Measurements from ENCODE around the gene PANK3. TPM values are rescaled to one million over a fixed set of nuclear protein-coding genes. Genes with fewer than 3 reads are reported as not detected.
"Not testable (repeated sequence)": the region's sequence is repeated elsewhere in the genome, so short reads cannot be mapped to it uniquely, and the experiment has no call there.

PANK3 gene
- total and polyA plus RNA-seq, 4 donors, result 8.0 to 57.1 (median 27.9) TPM

GRCh38 chr5:168587987-168588386, 8.8 kb upstream of the PANK3 start:
- intact Hi-C loops (cut with DNase I), result no loop called here
- Histone ChIP-seq H3K27ac (ENCODE audit: low read depth in 1 of 2, low read length in 2 of 2) (no peak overlapping the region), H3K36me3 (ENCODE audit: control insufficient read depth in 1 of 2, insufficient read depth in 2 of 2, low read length in 1 of 2) (no peaks in the 10 kb centered on the region), H3K4me3 (ENCODE audit: low read length in 2 of 2) (no peak overlapping the region), H3K9me3 (ENCODE audit: control insufficient read depth, low read length) (no peaks in the 10 kb centered on the region), H3K4me1 (ENCODE audit: control insufficient read depth in 1 of 2, insufficient read depth in 2 of 2, low read length in 2 of 2) (no peaks in the 10 kb centered on the region), H3K27me3 (ENCODE audit: control insufficient read depth in 1 of 2, insufficient read depth in 2 of 2, low read length in 1 of 2) (no peaks in the 10 kb centered on the region)
- ATAC-seq (ENCODE audit: low FRiP score), result no peak
- DNase-seq, result no peak
- whole genome bisulfite sequencing, 2 donors, result 94 to 95% methylated on average over 5 of the region's 5 CpGs

- Histone ChIP-seq H3K9me3 (ENCODE audit: control insufficient read depth, low read length) (no peaks in the 10 kb centered on the region), H3K4me1 (ENCODE audit: control insufficient read depth in 1 of 2, insufficient read depth in 2 of 2, low read length in 2 of 2) (no peaks in the 10 kb centered on the region), H3K4me3 (ENCODE audit: low read length in 2 of 2) (no peak overlapping the region), H3K27me3 (ENCODE audit: control insufficient read depth in 1 of 2, insufficient read depth in 2 of 2, low read length in 1 of 2) (no peaks in the 10 kb centered on the region), H3K36me3 (ENCODE audit: control insufficient read depth in 1 of 2, insufficient read depth in 2 of 2, low read length in 1 of 2) (no peaks in the 10 kb centered on the region), H3K27ac (ENCODE audit: low read depth in 1 of 2, low read length in 2 of 2) (no peak overlapping the region)
- intact Hi-C loops (cut with DNase I), result no loop called here
- DNase-seq, result no peak
- ATAC-seq (ENCODE audit: low FRiP score), result no peak
- 64 to 73% methylated on average over 5 of the region's 5 CpGs for WGBS, 2 donors
These were observed 6.1 kb upstream of the PANK3 start for GRCh38 chr5:168585119-168585856.

- Histone ChIP-seq H3K27me3 (ENCODE audit: control insufficient read depth in 1 of 2, insufficient read depth in 2 of 2, low read length in 1 of 2) (no peaks in the 10 kb centered on the region), H3K36me3 (ENCODE audit: control insufficient read depth in 1 of 2, insufficient read depth in 2 of 2, low read length in 1 of 2) (no peaks in the 10 kb centered on the region), H3K4me1 (ENCODE audit: control insufficient read depth in 1 of 2, insufficient read depth in 2 of 2, low read length in 2 of 2) (no peaks in the 10 kb centered on the region), H3K9me3 (ENCODE audit: control insufficient read depth, low read length) (no peaks in the 10 kb centered on the region), H3K4me3 (ENCODE audit: low read length in 2 of 2) (no peak overlapping the region), H3K27ac (ENCODE audit: low read depth in 1 of 2, low read length in 2 of 2) (no peak overlapping the region)
- DNase-seq (no peak), ATAC-seq (ENCODE audit: low FRiP score) (no peak)
- 81% methylated on average over 2 of the region's 2 CpGs for WGBS, 2 donors
- intact Hi-C loops (cut with DNase I), result no loop called here
These were observed 4.7 kb upstream of the PANK3 start for GRCh38 chr5:168583742-168584482.

DNA sequence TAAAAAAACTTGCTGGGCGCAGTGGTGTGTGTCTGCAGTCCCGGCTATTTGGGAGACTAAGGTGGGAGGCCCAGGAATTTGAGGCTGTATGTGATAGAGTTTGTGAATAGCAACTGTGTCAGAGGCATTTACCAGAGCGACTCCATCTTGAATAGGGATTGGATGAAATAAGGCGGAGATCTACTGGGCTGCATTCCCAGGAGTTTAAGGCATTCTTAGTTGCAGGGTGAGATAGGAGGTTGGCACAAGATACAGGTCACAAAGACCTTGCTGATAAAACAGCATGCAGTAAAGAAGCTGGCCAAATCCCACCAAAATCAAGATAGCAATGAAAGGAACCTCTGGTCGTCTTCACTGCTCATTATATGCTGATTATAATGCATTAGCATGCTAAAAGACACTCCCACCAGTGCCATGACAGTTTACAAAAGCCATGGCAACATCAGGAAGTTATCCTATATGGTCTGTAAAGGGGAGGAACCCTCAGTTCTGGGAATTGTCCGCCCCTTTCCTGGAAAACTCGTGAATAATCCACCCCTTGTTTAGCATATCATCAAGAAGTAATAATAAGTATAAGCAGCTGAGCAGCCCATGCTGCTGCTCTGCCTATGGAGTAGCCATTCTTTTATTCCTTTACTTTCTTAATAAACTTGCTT, 1.8 kb upstream of the PANK3 start:
- intact Hi-C loops (cut with DNase I); H3K36me3 ChIP-seq (ENCODE audit: control insufficient read depth in 1 of 2, insufficient read depth in 2 of 2, low read length in 1 of 2); H3K27me3 ChIP-seq (ENCODE audit: control insufficient read depth in 1 of 2, insufficient read depth in 2 of 2, low read length in 1 of 2); DNase-seq; H3K4me1 ChIP-seq (ENCODE audit: control insufficient read depth in 1 of 2, insufficient read depth in 2 of 2, low read length in 2 of 2); H3K27ac ChIP-seq (ENCODE audit: low read depth in 1 of 2, low read length in 2 of 2); ATAC-seq (ENCODE audit: low FRiP score); H3K9me3 ChIP-seq (ENCODE audit: control insufficient read depth, low read length); H3K4me3 ChIP-seq (ENCODE audit: low read length in 2 of 2): not testable (repeated sequence)
- WGBS, 2 donors, result 88 to 90% methylated on average over 7 of the region's 7 CpGs

DNA sequence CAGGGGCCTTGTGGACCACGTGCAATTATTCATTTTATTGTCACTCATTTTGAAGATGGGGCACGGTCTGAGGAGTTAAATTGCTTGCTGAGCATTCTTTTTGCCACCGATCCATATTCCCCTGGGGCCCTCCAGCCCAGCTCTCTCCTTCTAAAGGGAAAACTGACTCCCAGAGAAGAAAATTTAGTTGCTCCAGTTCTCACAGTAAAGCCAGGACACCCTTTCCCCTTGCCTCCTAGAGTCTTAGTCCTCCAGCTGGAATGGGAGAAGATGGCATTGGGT, 1.0 kb upstream of the PANK3 start:
- no peaks in the 10 kb centered on the region for H3K27me3 ChIP-seq (ENCODE audit: control insufficient read depth in 1 of 2, insufficient read depth in 2 of 2, low read length in 1 of 2)
- no peaks in the 10 kb centered on the region for H3K36me3 ChIP-seq (ENCODE audit: control insufficient read depth in 1 of 2, insufficient read depth in 2 of 2, low read length in 1 of 2)
- DNase-seq, result no peak
- intact Hi-C loops (cut with DNase I), result no loop called here
- H3K4me1 ChIP-seq (ENCODE audit: control insufficient read depth in 1 of 2, insufficient read depth in 2 of 2, low read length in 2 of 2), result no peaks in the 10 kb centered on the region
- peak overlapping the region; percentile 49 to 72 for H3K27ac ChIP-seq (ENCODE audit: low read depth in 1 of 2, low read length in 2 of 2)
- H3K4me3 ChIP-seq (ENCODE audit: low read length in 2 of 2), result peak overlapping the region; percentile 29 to 30
- 3 to 8% methylated on average over 3 of the region's 3 CpGs for WGBS, 2 donors
- no peak for ATAC-seq (ENCODE audit: low FRiP score)
- H3K9me3 ChIP-seq (ENCODE audit: control insufficient read depth, low read length), result no peaks in the 10 kb centered on the region

- peak; percentile 99 for DNase-seq
- Histone ChIP-seq H3K4me3 (ENCODE audit: low read length in 2 of 2) (peak overlapping the region; percentile 31 to 86), H3K4me1 (ENCODE audit: control insufficient read depth in 1 of 2, insufficient read depth in 2 of 2, low read length in 2 of 2) (no peaks in the 10 kb centered on the region), H3K36me3 (ENCODE audit: control insufficient read depth in 1 of 2, insufficient read depth in 2 of 2, low read length in 1 of 2) (no peaks in the 10 kb centered on the region), H3K27me3 (ENCODE audit: control insufficient read depth in 1 of 2, insufficient read depth in 2 of 2, low read length in 1 of 2) (no peaks in the 10 kb centered on the region), H3K27ac (ENCODE audit: low read depth in 1 of 2, low read length in 2 of 2) (peak overlapping the region; percentile 52 to 72), H3K9me3 (ENCODE audit: control insufficient read depth, low read length) (no peaks in the 10 kb centered on the region)
- 1 to 2% methylated on average over 35 to 52 of the region's 52 CpGs for WGBS, 2 donors
- intact Hi-C loops (cut with DNase I), result loop anchor here (2.0 to 10.0 kb wide), 3 partner anchors 92 to 1003 kb away; partner anchors contain the start of genes RARS1 (in 2 of the 2) and SPDL1 (in 1 of the 2)
- ATAC-seq (ENCODE audit: low FRiP score), result peak; percentile 100
These were observed 489 bp upstream of the PANK3 start for GRCh38 chr5:168579488-168580226.

DNA sequence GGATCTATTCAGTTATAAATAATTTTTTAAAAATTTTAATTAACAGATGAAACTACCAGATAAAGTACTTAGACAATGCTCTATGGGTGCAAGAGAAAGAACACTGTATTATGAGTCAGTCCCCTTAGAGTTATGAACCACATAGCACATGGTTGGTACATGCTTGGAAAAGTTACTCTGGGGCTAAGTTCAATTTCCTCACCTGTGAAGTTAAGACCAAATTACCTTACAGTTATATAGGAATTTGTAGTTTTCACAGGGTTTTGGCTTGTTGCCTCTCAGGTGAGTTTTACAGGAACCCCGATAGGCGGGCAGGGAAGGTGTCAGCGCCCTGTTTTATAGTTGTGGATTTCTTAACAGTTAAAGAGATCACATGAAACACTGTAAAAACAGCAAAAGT, 1.2 kb downstream of the PANK3 start:
- no peaks in the 10 kb centered on the region for H3K27me3 ChIP-seq (ENCODE audit: control insufficient read depth in 1 of 2, insufficient read depth in 2 of 2, low read length in 1 of 2)
- intact Hi-C loops (cut with DNase I), result loop anchor here (2.0 to 10.0 kb wide), 3 partner anchors 91 to 1005 kb away; partner anchors contain the start of genes RARS1 (in 2 of the 2) and SPDL1 (in 1 of the 2)
- ATAC-seq (ENCODE audit: low FRiP score) (no peak), DNase-seq (no peak)
- H3K4me1 ChIP-seq (ENCODE audit: control insufficient read depth in 1 of 2, insufficient read depth in 2 of 2, low read length in 2 of 2), result no peaks in the 10 kb centered on the region
- H3K9me3 ChIP-seq (ENCODE audit: control insufficient read depth, low read length), result no peaks in the 10 kb centered on the region
- H3K36me3 ChIP-seq (ENCODE audit: control insufficient read depth in 1 of 2, insufficient read depth in 2 of 2, low read length in 1 of 2), result no peaks in the 10 kb centered on the region
- 15 to 21% methylated on average over 3 of the region's 3 CpGs for WGBS, 2 donors
- peak overlapping the region; percentile 31 to 86 for H3K4me3 ChIP-seq (ENCODE audit: low read length in 2 of 2)
- H3K27ac ChIP-seq (ENCODE audit: low read depth in 1 of 2, low read length in 2 of 2), result no peak overlapping the region

All from aorta (tissue), 5 donors.